IMR-90 (cell line): Measurements from ENCODE around the gene ECHS1. TPM values are rescaled to one million over a fixed set of nuclear protein-coding genes. Genes with fewer than 3 reads are reported as not detected.

Source experiments
- ATAC-seq: fragments of 200-7000 bp; cut with Tn5 transposase; 2 replicates; pipeline ENCODE4 v1.9.1; 2020; ENCODE audit warnings: low read depth, mild to moderate bottlenecking, moderate library complexity
- BruUV-seq: library from RNA; stranded (reverse); fragments of 400-500 nt; replicated peaks from 2 replicates; lab custom pipeline; 2021; lab: Mats Ljungman, UMichigan
- CTCF ChIA-PET: fragments of 300-600 bp; formaldehyde crosslinking; extraction: SDS; loops from one replicate; lab custom pipeline; 2021; ENCODE audit warnings: antibody characterized with exemption; lab: Yijun Ruan, JAX
- POLR2A ChIA-PET: fragments of 300-600 bp; sonication (Branson Sonifier 250); formaldehyde crosslinking; loops from one replicate; lab custom pipeline; 2022; ENCODE audit warnings: antibody characterized with exemption; ENCODE audit not compliant: unreplicated experiment; lab: Charles Lee
- DNase-seq: peaks from one replicate; pipeline ENCODE4 v3.0.0; 2013
- H2AFZ ChIP-seq: replicated peaks from 2 replicates; pipeline ENCODE3; 2013; ENCODE audit warnings: low read length, mild to moderate bottlenecking; ENCODE audit not compliant: poor library complexity
- H2AK5ac ChIP-seq: 2 replicates; pipeline ENCODE4 v1.6.1; 2013; ENCODE audit warnings: low read depth, low read length, inconsistent platforms
- H2AK9ac ChIP-seq: replicated peaks from 2 replicates; pipeline ENCODE3; 2013; ENCODE audit warnings: mild to moderate bottlenecking, low read depth, low read length, moderate library complexity; ENCODE audit not compliant: poor library complexity
- H2BK120ac ChIP-seq: 2 replicates; pipeline ENCODE4 v1.6.1; 2013; ENCODE audit warnings: low read depth, low read length, inconsistent platforms
- H2BK15ac ChIP-seq: 3 replicates; pipeline ENCODE4 v1.6.1; 2013; ENCODE audit warnings: low read depth, low read length, inconsistent platforms
- H2BK20ac ChIP-seq: 2 replicates; pipeline ENCODE4 v1.6.1; 2013; ENCODE audit warnings: low read depth, mild to moderate bottlenecking, inconsistent platforms, low read length, moderate library complexity
- H2BK5ac ChIP-seq: 2 replicates; pipeline ENCODE4 v1.6.1; 2013; ENCODE audit warnings: mild to moderate bottlenecking, low read depth, low read length, inconsistent platforms; ENCODE audit not compliant: poor library complexity, severe bottlenecking
- H3K14ac ChIP-seq: replicated peaks from 2 replicates; pipeline ENCODE4 v1.6.1; 2013; ENCODE audit warnings: low read depth, low read length, inconsistent platforms
- H3K18ac ChIP-seq: 2 replicates; pipeline ENCODE4 v1.6.1; 2013; ENCODE audit warnings: low read depth, low read length, control low read depth
- H3K23ac ChIP-seq: 2 replicates; pipeline ENCODE4 v1.6.1; 2013; ENCODE audit warnings: low read depth, low read length, inconsistent platforms
- H3K27ac ChIP-seq: 2 replicates; pipeline ENCODE4 v1.5.1; 2013; ENCODE audit warnings: mild to moderate bottlenecking, control low read depth, low read length; ENCODE audit not compliant: insufficient read depth
- H3K27me3 ChIP-seq: 2 replicates; pipeline ENCODE4 v1.6.1; 2013; ENCODE audit warnings: low read length; ENCODE audit not compliant: control insufficient read depth, insufficient read depth
- H3K36me3 ChIP-seq: 2 replicates; pipeline ENCODE4 v1.6.1; 2013; ENCODE audit warnings: low read length, mixed read lengths; ENCODE audit not compliant: control insufficient read depth, insufficient read depth
- H3K4ac ChIP-seq: 2 replicates; pipeline ENCODE4 v1.6.1; 2013; ENCODE audit warnings: low read depth, low read length, inconsistent platforms
- H3K4me1 ChIP-seq: 2 replicates; pipeline ENCODE4 v1.6.1; 2013; ENCODE audit warnings: low read length, mixed read lengths; ENCODE audit not compliant: control insufficient read depth, insufficient read depth
- H3K4me2 ChIP-seq: 2 replicates; pipeline ENCODE4 v1.6.1; 2013; ENCODE audit warnings: low read depth, mild to moderate bottlenecking, control low read depth, low read length, moderate library complexity
- H3K4me3 ChIP-seq: 2 replicates; pipeline ENCODE4 v1.5.1; 2013; ENCODE audit warnings: low read depth, mild to moderate bottlenecking, control low read depth, low read length, moderate library complexity; ENCODE audit not compliant: insufficient read depth
- H3K56ac ChIP-seq: 2 replicates; pipeline ENCODE4 v1.6.1; 2013; ENCODE audit warnings: low read length, inconsistent platforms; ENCODE audit not compliant: insufficient read depth; ENCODE audit errors: extremely low read depth
- H3K79me1 ChIP-seq, 2 experiments: 2 replicates each; pipeline ENCODE4 v1.6.1; 2013; ENCODE audit warnings: low read length in 2 of 2, inconsistent platforms in 1 of 2, low read depth in 1 of 2
- H3K9ac ChIP-seq: 2 replicates; pipeline ENCODE4 v1.6.1; 2013; ENCODE audit warnings: low read depth, low read length, control low read depth
- H3K9me1 ChIP-seq: 2 replicates; pipeline ENCODE4 v1.6.1; 2013; ENCODE audit warnings: low read length, inconsistent platforms; ENCODE audit not compliant: insufficient read depth
- H3K9me3 ChIP-seq: 2 replicates; pipeline ENCODE4 v1.6.1; 2013; ENCODE audit warnings: low read length; ENCODE audit not compliant: control insufficient read depth, insufficient read depth
- H4K20me1 ChIP-seq: 2 replicates; pipeline ENCODE4 v1.6.1; 2013; ENCODE audit warnings: low read length, inconsistent platforms; ENCODE audit not compliant: insufficient read depth
- H4K5ac ChIP-seq: 2 replicates; pipeline ENCODE4 v1.6.1; 2013; ENCODE audit warnings: mild to moderate bottlenecking, low read depth, low read length, control low read depth
- H4K8ac ChIP-seq, 2 experiments: 2 replicates each; pipeline ENCODE4 v1.6.1; 2013; ENCODE audit warnings: low read depth in 2 of 2, low read length in 2 of 2, control low read depth in 1 of 2, inconsistent platforms in 1 of 2
- H4K91ac ChIP-seq: 2 replicates; pipeline ENCODE4 v1.6.1; 2013; ENCODE audit warnings: low read depth, low read length, inconsistent platforms; ENCODE audit not compliant: insufficient read depth
- BHLHE40 ChIP-seq: fragments of 150-350 bp; IDR thresholded peaks from 2 replicates; pipeline ENCODE4 v1.6.1; 2016; ENCODE audit warnings: mild to moderate bottlenecking, low read depth, low read length
- CTCF ChIP-seq: conservative IDR thresholded peaks from 2 replicates; pipeline ENCODE4 v1.5.1; 2012; ENCODE audit warnings: mild to moderate bottlenecking, low read depth, low read length, improper control_type of control experiment
- ELK1 ChIP-seq: fragments of 150-350 bp; IDR thresholded peaks from 2 replicates; pipeline ENCODE4 v1.6.1; 2016; ENCODE audit warnings: low read depth, mild to moderate bottlenecking, low read length, moderate library complexity, borderline replicate concordance
- FOS ChIP-seq: fragments of 150-350 bp; IDR thresholded peaks from 2 replicates; pipeline ENCODE4 v1.6.1; 2016; ENCODE audit warnings: low read depth, low read length
- MAFK ChIP-seq: IDR thresholded peaks from 2 replicates; pipeline ENCODE4 v1.6.1; 2012; ENCODE audit warnings: low read depth, low read length, improper control_type of control experiment
- MAZ ChIP-seq: IDR thresholded peaks from 2 replicates; pipeline ENCODE4 v1.6.1; 2012; ENCODE audit warnings: low read depth, mild to moderate bottlenecking, low read length, improper control_type of control experiment, moderate library complexity, borderline replicate concordance
- RCOR1 ChIP-seq: IDR thresholded peaks from 2 replicates; pipeline ENCODE4 v1.6.1; 2012; ENCODE audit warnings: mild to moderate bottlenecking, low read length, improper control_type of control experiment; ENCODE audit not compliant: insufficient replicate concordance
- RFX5 ChIP-seq: IDR thresholded peaks from 2 replicates; pipeline ENCODE4 v1.8.0; 2012; ENCODE audit warnings: low read depth, mild to moderate bottlenecking, low read length, moderate library complexity
- SMC3 ChIP-seq: fragments of 150-350 bp; IDR thresholded peaks from 2 replicates; pipeline ENCODE4 v1.6.1; 2016; ENCODE audit warnings: low read depth, mild to moderate bottlenecking, antibody characterized with exemption, low read length, moderate library complexity
- WGBS, 2 experiments: methylation state at CpG; one replicate each; pipeline versions ENCODE4 v1.1.5 to v1.1.7; 2013; ENCODE audit warnings: missing lambda C conversion rate in 2 of 2; ENCODE audit not compliant: insufficient read length in 1 of 2; ENCODE audit errors: extremely low coverage in 2 of 2; 5-methylcytosine and 5-hydroxymethylcytosine counted together
- dilution Hi-C: fragments of 300-500 bp; cut with HindIII; formaldehyde crosslinking; loops from one replicate; pipeline ENCODE4 v1.14.3; 2018; ENCODE audit warnings: low sequenced_read_pairs; ENCODE audit not compliant: unreplicated experiment
- in situ Hi-C: fragments of 300-500 bp; cut with MboI; formaldehyde crosslinking; loops from 3 replicates; pipeline ENCODE4 v1.14.3; 2019; ENCODE audit warnings: low sequenced_read_pairs, inconsistent platforms, mixed read lengths
- intact Hi-C: fragments of 100-400 bp; cut with micrococcal nuclease; formaldehyde crosslinking; loops from 2 replicates; pipeline ENCODE4 v1.10.0; 2022
- polyA plus RNA-seq, 3 experiments: library from polyadenylated mRNA; depleted of rRNA; stranded (reverse); fragments of >200 nt; gene quantifications; 2 replicates each; pipeline ENCODE4 v1.2.3, GENCODE V29; 2012; ENCODE audit warnings: low replicate concordance in 1 of 3
- total RNA-seq: library from RNA; depleted of rRNA; stranded (reverse); fragments of >200 nt; gene quantifications from 2 replicates; pipeline ENCODE4 v1.2.3, GENCODE V29; 2012

ECHS1 gene
- total and polyA plus RNA-seq, 2 of the 4 experiments (the other 2 are of a cell fraction), result 60.8 to 84.2 TPM

GRCh38 chr10:133422223-133422806 is 49.2 kb upstream of the ECHS1 start:
- no peak overlapping the region for H2BK5ac ChIP-seq
- H2BK15ac ChIP-seq, result no peak overlapping the region
- BruUV-seq, result no TSS peak
- no peak overlapping the region for H2BK120ac ChIP-seq
- no peaks in the 10 kb centered on the region for H3K9me3 ChIP-seq
- no peak overlapping the region for H3K23ac ChIP-seq
- no peak overlapping the region for H4K5ac ChIP-seq
- H3K4me3 ChIP-seq, result no peak overlapping the region
- dilution Hi-C loops (no loop called here), intact Hi-C loops (no loop called here), in situ Hi-C loops (no loop called here)
- H3K14ac ChIP-seq, result no peak overlapping the region
- H3K79me1 ChIP-seq, result 0 out of 4 replicates have a peak, but pooled peaks cover 0 to 4% of the 10 kb centered on the region in 2 experiments
- TF ChIP-seq CTCF, result no peak
- TF ChIP-seq MAZ, result no peak
- no peak for TF ChIP-seq SMC3
- no peak for TF ChIP-seq MAFK
- TF ChIP-seq FOS, result no peak
- TF ChIP-seq BHLHE40, result no peak
- no peak for TF ChIP-seq ELK1
- TF ChIP-seq RCOR1, result no peak
- no peak for TF ChIP-seq RFX5
- no peak overlapping the region for H2AK9ac ChIP-seq
- H4K91ac ChIP-seq, result no peak overlapping the region
- no peak for ATAC-seq
- no peak overlapping the region for H3K18ac ChIP-seq
- H2BK20ac ChIP-seq, result no peak overlapping the region
- H4K8ac ChIP-seq, result no peak overlapping the region
- no peak overlapping the region for H2AK5ac ChIP-seq
- ChIA-PET CTCF (no interaction called here), POLR2A (no interaction called here)
- H3K27me3 ChIP-seq, result peaks cover 3% of the 10 kb centered on the region; the same call in 1 of the 2 replicates
- H3K9ac ChIP-seq, result no peak overlapping the region
- H3K9me1 ChIP-seq, result no peaks in the 10 kb centered on the region
- DNase-seq, result no peak
- WGBS, 2 experiments, result 79% methylated on average over 7 of the region's 16 CpGs; no CpG with 5 or more reads in 1 of the 2 experiments
- H3K4me2 ChIP-seq, result no peak overlapping the region
- no peak overlapping the region for H3K4ac ChIP-seq
- peaks cover 26% of the 10 kb centered on the region for H3K36me3 ChIP-seq
- H2AFZ ChIP-seq, result no peak overlapping the region
- no peak overlapping the region for H3K27ac ChIP-seq
- no peak overlapping the region for H3K56ac ChIP-seq
- H3K4me1 ChIP-seq, result no peaks in the 10 kb centered on the region; the same call in 1 of the 2 replicates
- H4K20me1 ChIP-seq, result no peaks in the 10 kb centered on the region; the same call in none of the 2 replicates
